GM23338 (cell line): Measurements from ENCODE around the gene EIF3J. TPM values are rescaled to one million over a fixed set of nuclear protein-coding genes. Genes with fewer than 3 reads are reported as not detected.
A peak's percentile ranks its signal among the peaks of the same experiment; 100 is the strongest.
"Not testable (repeated sequence)": the region's sequence is repeated elsewhere in the genome, so short reads cannot be mapped to it uniquely, and the experiment has no call there.

Experiments used
- ATAC-seq: fragments of 200-7000 bp; cut with Tn5 transposase; 3 replicates; pipeline ENCODE4 v1.9.1; 2020
- DNase-seq: peaks from one replicate; pipeline ENCODE4 v3.0.0-alpha.2; 2015; ENCODE audit warnings: low spot score
- H2AFZ ChIP-seq: fragments of 200-600 bp; sonication (generic); 2 replicates; pipeline ENCODE4 v1.8.0; 2016; ENCODE audit warnings: antibody characterized with exemption, mild to moderate bottlenecking, moderate library complexity
- H3F3A ChIP-seq: fragments of 200-600 bp; sonication (generic); replicated peaks from 2 replicates; pipeline ENCODE4 v1.8.0; 2017; ENCODE audit warnings: antibody characterized with exemption, mixed run types, low read depth
- H3K27ac ChIP-seq: fragments of 200-600 bp; sonication (generic); 2 replicates; pipeline ENCODE4 v1.6.1; 2016; ENCODE audit warnings: low read depth
- H3K27me3 ChIP-seq: fragments of 200-600 bp; sonication (generic); 2 replicates; pipeline ENCODE4 v1.8.0; 2016; ENCODE audit warnings: mild to moderate bottlenecking, mixed run types, moderate library complexity; ENCODE audit not compliant: insufficient read depth
- H3K36me3 ChIP-seq: fragments of 200-600 bp; sonication (generic); 2 replicates; pipeline ENCODE4 v1.8.0; 2016; ENCODE audit warnings: mild to moderate bottlenecking; ENCODE audit not compliant: insufficient read depth
- H3K4me1 ChIP-seq: fragments of 200-600 bp; sonication (generic); 2 replicates; pipeline ENCODE4 v1.8.0; 2016; ENCODE audit warnings: mild to moderate bottlenecking, moderate library complexity; ENCODE audit not compliant: insufficient read depth
- H3K4me2 ChIP-seq: fragments of 200-600 bp; sonication (generic); 2 replicates; pipeline ENCODE4 v1.7.1; 2017; ENCODE audit warnings: mixed run types
- H3K4me3 ChIP-seq: fragments of 200-600 bp; sonication (generic); 2 replicates; pipeline ENCODE4 v1.6.1; 2016; ENCODE audit warnings: mixed run types
- H3K79me2 ChIP-seq: fragments of 200-600 bp; sonication (generic); replicated peaks from 2 replicates; pipeline ENCODE4 v1.8.0; 2017; ENCODE audit warnings: mild to moderate bottlenecking; ENCODE audit not compliant: insufficient read depth
- H3K9me2 ChIP-seq: fragments of 200-600 bp; sonication (generic); 2 replicates; pipeline ENCODE4 v1.8.0; 2017; ENCODE audit not compliant: insufficient read depth
- H4K20me1 ChIP-seq: fragments of 200-600 bp; sonication (generic); replicated peaks from 2 replicates; pipeline ENCODE4 v1.8.0; 2017; ENCODE audit warnings: mild to moderate bottlenecking; ENCODE audit not compliant: insufficient read depth
- H3K27ac Mint-ChIP-seq: 2 replicates; pipeline ENCODE4 v1.8.0; 2020; ENCODE audit warnings: inconsistent platforms, mild to moderate bottlenecking, moderate library complexity, mixed read lengths
- H3K27me3 Mint-ChIP-seq: 3 replicates; pipeline ENCODE4 v1.8.0; 2022; ENCODE audit warnings: low read depth, mild to moderate bottlenecking, moderate library complexity, mixed read lengths, inconsistent platforms; ENCODE audit not compliant: insufficient read depth, poor library complexity
- H3K36me3 Mint-ChIP-seq: 3 replicates; pipeline ENCODE4 v1.8.0; 2021; ENCODE audit warnings: low read depth, mild to moderate bottlenecking, inconsistent platforms, moderate library complexity, mixed read lengths
- H3K4me1 Mint-ChIP-seq: 3 replicates; pipeline ENCODE4 v1.8.0; 2020; ENCODE audit warnings: mild to moderate bottlenecking, inconsistent platforms, mixed read lengths
- H3K4me3 Mint-ChIP-seq: 3 replicates; pipeline ENCODE4 v1.8.0; 2021; ENCODE audit warnings: moderate library complexity, mild to moderate bottlenecking, inconsistent platforms, mixed read lengths
- H3K9me3 Mint-ChIP-seq: 3 replicates; pipeline ENCODE4 v1.8.0; 2020; ENCODE audit warnings: moderate library complexity, mild to moderate bottlenecking, inconsistent platforms, mixed read lengths
- CTCF ChIP-seq, 2 experiments: fragments of 200-600 bp in 1 of 2; sonication (generic) in 1 of 2; conservative IDR thresholded peaks; 2 replicates each; pipeline versions ENCODE4 v1.5.1 to v1.6.1; 2016 to 2017; ENCODE audit warnings: antibody characterized with exemption in 2 of 2, low read depth in 2 of 2, mild to moderate bottlenecking in 2 of 2, moderate library complexity in 1 of 2
- ETS1 ChIP-seq: IDR thresholded peaks from 2 replicates; pipeline ENCODE4 v1.6.1; 2016; ENCODE audit warnings: antibody characterized with exemption
- EZH2phosphoT487 ChIP-seq: fragments of 200-600 bp; sonication (generic); IDR thresholded peaks from one replicate; pipeline ENCODE4 v1.8.1; 2018; ENCODE audit warnings: antibody characterized with exemption; ENCODE audit not compliant: unreplicated experiment
- NANOG ChIP-seq: IDR thresholded peaks from 2 replicates; pipeline ENCODE4 v1.6.1; 2016; ENCODE audit warnings: antibody characterized with exemption, borderline replicate concordance
- POLR2AphosphoS5 ChIP-seq: IDR thresholded peaks from 2 replicates; pipeline ENCODE4 v1.6.1; 2016; ENCODE audit warnings: antibody characterized with exemption, low read depth
- STAT1 ChIP-seq: IDR thresholded peaks from one replicate; pipeline ENCODE4 v1.6.1; 2016; ENCODE audit warnings: antibody characterized with exemption; ENCODE audit not compliant: unreplicated experiment
- ZNF114 ChIP-seq: fragments of 250-450 bp; sonication (Bioruptor Pico); IDR thresholded peaks from 2 replicates; pipeline ENCODE4 v1.5.0; 2020; ENCODE audit warnings: mild to moderate bottlenecking, moderate library complexity
- ZNF331 ChIP-seq: fragments of 250-450 bp; sonication (Bioruptor Pico); IDR thresholded peaks from 2 replicates; pipeline ENCODE4 v1.5.0; 2020; ENCODE audit warnings: low read depth, mild to moderate bottlenecking, moderate library complexity
- polyA plus RNA-seq: library from polyadenylated mRNA; unstranded; fragments of >200 nt; fragmentation: Nextera tagmentation; extraction: Ambion mirVana; gene quantifications from 2 replicates; pipeline ENCODE4 v1.2.1, GENCODE V29; 2016
- total RNA-seq: library from RNA; depleted of rRNA; stranded (reverse); fragments of >200 nt; shearing (Covaris generic); gene quantifications from 2 replicates; pipeline ENCODE4 v1.2.3, GENCODE V29; 2014

Gene EIF3J
- total and polyA plus RNA-seq, 2 experiments from 2014 or later, result 62.7 to 66.6 TPM

- TF ChIP-seq EZH2phosphoT487 (no peak), NANOG (no peak), ETS1 (no peak), POLR2AphosphoS5 (no peak), ZNF114 (no peak), STAT1 (no peak), ZNF331 (no peak)
These were observed 6.3 kb upstream of the EIF3J start (continued) for GRCh38 chr15:44530653-44531052.

GRCh38 chr15:44532275-44532674, 4.7 kb upstream of the EIF3J start:
- not testable (repeated sequence) for H3K27me3 Mint-ChIP-seq, H3K9me3 Mint-ChIP-seq, H3K27me3 ChIP-seq, DNase-seq, H3K9me2 ChIP-seq, H2AFZ ChIP-seq, H4K20me1 ChIP-seq, H3K4me3 ChIP-seq, H3K36me3 ChIP-seq, H3K27ac Mint-ChIP-seq, H3K4me2 ChIP-seq, H3K4me3 Mint-ChIP-seq, H3K4me1 ChIP-seq, H3K27ac ChIP-seq, ATAC-seq
- peaks cover 10% of the 10 kb centered on the region for H3K4me1 Mint-ChIP-seq
- peaks cover 22% of the 10 kb centered on the region; the same call in 1 of the 2 replicates for H3F3A ChIP-seq
- peaks cover 13% of the 10 kb centered on the region for H3K79me2 ChIP-seq
- peaks cover 11% of the 10 kb centered on the region for H3K36me3 Mint-ChIP-seq

GRCh38 chr15:44532689-44533088, 4.3 kb upstream of the EIF3J start:
- Histone ChIP-seq H4K20me1 (0 out of 2 replicates have a peak, but pooled peaks cover 5% of the 10 kb centered on the region), H3K79me2 (peaks cover 16% of the 10 kb centered on the region), H3F3A (peaks cover 22% of the 10 kb centered on the region; the same call in 1 of the 2 replicates), H3K9me2 (no peaks in the 10 kb centered on the region), H2AFZ (no peak overlapping the region), H3K4me3 (no peak overlapping the region), H3K27ac (no peak overlapping the region), H3K36me3 (0 out of 2 replicates have a peak, but pooled peaks cover 4% of the 10 kb centered on the region), H3K4me1 (no peaks in the 10 kb centered on the region; the same call in 1 of the 2 replicates), H3K4me2 (no peak overlapping the region), H3K27me3 (no peaks in the 10 kb centered on the region)
- Mint-ChIP-seq H3K27ac (no peak overlapping the region), H3K27me3 (peaks cover 5% of the 10 kb centered on the region), H3K4me3 (no peak overlapping the region), H3K4me1 (peaks cover 10% of the 10 kb centered on the region), H3K9me3 (no peaks in the 10 kb centered on the region), H3K36me3 (peaks cover 12% of the 10 kb centered on the region)
- no peak for ATAC-seq
- peak; percentile 49 for DNase-seq
- TF ChIP-seq EZH2phosphoT487, result no peak
- peak in 1 of 2 experiments; percentile 63; a peak in 3 of 4 replicates for TF ChIP-seq CTCF (conservative IDR thresholded peaks at IDR 0.05; ENCODE audit: low read depth in 2 of 2)
